ENCODE measurements around the gene KRTAP10-1.
"Not testable (repeated sequence)": the region's sequence is repeated elsewhere in the genome, so short reads cannot be mapped to it uniquely, and the experiment has no call there.

Gene KRTAP10-1

DNA sequence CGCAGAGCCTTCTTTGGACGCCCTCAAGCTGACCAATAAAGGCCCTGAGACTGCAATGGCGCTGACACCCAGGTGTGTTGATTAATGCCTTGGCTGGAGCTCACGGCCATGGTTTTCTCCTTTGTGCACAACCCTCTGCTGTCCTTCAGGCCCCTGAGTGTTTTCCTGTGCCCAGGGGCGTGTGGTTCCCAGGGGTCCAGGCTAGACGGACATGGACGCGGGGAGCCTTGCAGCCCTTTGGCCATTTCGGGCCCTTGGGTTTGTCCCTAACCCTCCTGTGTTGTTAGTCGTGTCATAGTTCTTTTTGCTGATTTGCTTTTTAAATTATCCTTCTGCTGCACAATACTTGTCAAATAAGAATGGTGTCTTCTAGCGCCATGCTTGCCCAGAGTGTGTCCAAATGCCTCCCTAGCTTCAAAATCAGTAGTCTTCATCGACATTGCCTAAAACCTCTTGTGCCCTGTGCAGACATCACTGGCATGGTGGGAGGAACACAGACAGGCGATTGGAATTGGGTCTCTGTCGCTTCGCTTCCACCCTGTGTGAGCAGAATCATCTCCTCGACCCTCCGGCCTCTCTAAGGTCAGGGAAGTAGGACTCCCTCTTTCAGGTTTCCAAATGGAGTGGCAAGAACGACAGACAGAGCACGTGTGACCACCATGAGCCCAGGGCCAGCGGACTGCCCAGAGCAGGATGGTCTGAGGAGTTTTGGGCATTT, 35.5 kb upstream of the KRTAP10-1 start:
- no peak for DNase-seq (ENCODE audit: low read depth in 1 of 2, low spot score in 1 of 2)
- TF ChIP-seq JUND (IDR thresholded peaks at IDR 0.05; ENCODE audit: low read depth), result no peak
- in situ Hi-C loops (cut with HindIII; ENCODE audit: low pct_unique_long_range_greater_than_20kb, low sequenced_read_pairs), result no loop called here

DNA sequence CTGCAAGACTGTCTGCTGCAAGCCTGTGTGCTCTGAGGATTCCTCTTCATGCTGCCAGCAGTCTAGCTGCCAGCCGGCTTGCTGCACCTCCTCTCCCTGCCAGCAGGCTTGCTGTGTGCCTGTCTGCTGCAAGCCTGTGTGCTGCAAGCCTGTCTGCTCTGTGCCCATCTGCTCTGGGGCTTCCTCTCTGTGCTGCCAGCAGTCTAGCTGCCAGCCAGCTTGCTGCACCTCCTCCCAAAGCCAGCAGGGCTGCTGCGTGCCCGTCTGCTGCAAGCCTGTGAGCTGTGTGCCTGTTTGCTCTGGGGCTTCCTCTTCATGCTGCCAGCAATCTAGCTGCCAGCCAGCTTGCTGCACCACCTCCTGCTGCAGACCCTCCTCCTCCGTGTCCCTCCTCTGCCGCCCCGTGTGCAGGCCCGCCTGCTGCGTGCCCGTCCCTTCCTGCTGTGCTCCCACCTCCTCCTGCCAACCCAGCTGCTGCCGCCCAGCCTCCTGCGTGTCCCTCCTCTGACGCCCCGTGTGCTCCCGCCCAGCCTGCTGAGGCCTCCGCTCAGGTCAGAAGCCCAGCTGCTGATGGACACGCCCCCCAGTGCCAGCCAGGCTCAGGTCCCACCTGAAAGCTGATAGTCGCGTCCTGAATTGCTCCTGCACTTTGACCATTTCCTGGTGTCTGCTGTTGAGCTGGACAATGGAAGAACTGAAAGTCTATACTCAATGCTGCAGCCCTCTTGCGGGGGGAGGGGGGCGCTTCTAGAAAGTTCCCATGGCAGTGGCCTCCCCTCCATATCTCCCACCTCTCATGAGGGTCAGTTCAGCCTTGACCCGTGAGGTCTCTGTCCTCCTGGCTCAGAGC, 34.7 kb upstream of the KRTAP10-1 start:
- no peak for TF ChIP-seq JUND (IDR thresholded peaks at IDR 0.05; ENCODE audit: low read depth)
- DNase-seq (ENCODE audit: low read depth in 1 of 2, low spot score in 1 of 2), result peak in 1 of 2 experiments; percentile 54
- in situ Hi-C loops (cut with HindIII; ENCODE audit: low pct_unique_long_range_greater_than_20kb, low sequenced_read_pairs), result no loop called here

DNA sequence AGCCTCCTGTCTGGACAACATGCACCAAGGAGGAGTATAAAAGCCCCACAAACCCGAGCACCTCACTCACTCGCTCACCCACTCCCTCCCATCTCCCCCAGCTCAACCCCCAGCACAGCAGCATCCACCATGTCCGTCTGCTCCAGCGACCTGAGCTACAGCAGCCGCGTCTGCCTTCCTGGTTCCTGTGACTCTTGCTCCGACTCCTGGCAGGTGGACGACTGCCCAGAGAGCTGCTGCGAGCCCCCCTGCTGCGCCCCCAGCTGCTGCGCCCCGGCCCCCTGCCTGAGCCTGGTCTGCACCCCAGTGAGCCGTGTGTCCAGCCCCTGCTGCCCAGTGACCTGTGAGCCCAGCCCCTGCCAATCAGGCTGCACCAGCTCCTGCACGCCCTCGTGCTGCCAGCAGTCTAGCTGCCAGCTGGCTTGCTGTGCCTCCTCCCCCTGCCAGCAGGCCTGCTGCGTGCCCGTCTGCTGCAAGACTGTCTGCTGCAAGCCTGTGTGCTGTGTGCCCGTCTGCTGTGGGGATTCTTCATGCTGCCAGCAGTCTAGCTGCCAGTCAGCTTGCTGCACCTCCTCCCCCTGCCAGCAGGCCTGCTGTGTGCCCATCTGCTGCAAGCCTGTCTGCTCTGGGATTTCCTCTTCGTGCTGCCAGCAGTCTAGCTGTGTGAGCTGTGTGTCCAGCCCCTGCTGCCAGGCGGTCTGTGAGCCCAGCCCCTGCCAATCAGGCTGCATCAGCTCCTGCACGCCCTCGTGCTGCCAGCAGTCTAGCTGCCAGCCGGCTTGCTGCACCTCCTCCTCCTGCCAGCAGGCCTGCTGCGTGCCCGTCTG, 33.8 kb upstream of the KRTAP10-1 start, which contains the start of gene KRTAP10-4:
Gene KRTAP10-4, plus strand, starts transcription at position 100 of the 827 bp plus-strand sequence. Its CDS starts 30 bp downstream, at position 130.
- DNase-seq (ENCODE audit: low read depth in 1 of 2, low spot score in 1 of 2); in situ Hi-C loops (cut with HindIII; ENCODE audit: low pct_unique_long_range_greater_than_20kb, low sequenced_read_pairs): not testable (repeated sequence)

DNA sequence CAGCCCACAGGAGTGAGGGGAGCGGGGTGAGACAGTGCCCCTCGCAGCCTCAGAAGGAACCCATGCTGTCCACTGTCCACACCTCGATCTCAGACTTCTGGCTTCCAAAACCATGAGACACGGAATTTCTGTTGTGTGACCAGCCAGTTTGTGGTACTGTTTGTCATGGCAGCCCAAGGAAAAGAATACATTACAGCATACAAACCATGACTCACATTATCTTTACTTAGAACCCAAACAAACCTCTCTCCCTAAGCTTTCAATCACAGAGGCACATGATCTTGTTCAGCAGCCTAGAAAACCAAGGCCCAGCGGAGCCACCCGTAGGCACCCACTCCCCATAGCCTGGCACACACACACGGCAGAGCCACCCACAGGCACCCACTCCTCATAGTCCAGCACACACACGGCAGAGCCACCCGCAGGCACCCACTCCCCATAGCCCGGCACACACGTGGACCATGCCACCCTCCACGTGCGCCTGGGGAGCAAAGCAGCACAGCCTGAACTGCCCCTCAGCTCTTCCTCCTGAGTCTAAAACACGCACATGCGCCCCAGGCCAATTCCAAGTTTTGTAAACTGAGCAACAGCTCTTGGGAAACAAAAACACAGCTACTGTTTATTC, 33.1 kb upstream of the KRTAP10-1 start:
- no peak for TF ChIP-seq JUND (IDR thresholded peaks at IDR 0.05; ENCODE audit: low read depth)
- in situ Hi-C loops (cut with HindIII; ENCODE audit: low pct_unique_long_range_greater_than_20kb, low sequenced_read_pairs), result no loop called here
- peak; percentile 55 to 61 for DNase-seq (ENCODE audit: low read depth in 1 of 2, low spot score in 1 of 2)

DNA sequence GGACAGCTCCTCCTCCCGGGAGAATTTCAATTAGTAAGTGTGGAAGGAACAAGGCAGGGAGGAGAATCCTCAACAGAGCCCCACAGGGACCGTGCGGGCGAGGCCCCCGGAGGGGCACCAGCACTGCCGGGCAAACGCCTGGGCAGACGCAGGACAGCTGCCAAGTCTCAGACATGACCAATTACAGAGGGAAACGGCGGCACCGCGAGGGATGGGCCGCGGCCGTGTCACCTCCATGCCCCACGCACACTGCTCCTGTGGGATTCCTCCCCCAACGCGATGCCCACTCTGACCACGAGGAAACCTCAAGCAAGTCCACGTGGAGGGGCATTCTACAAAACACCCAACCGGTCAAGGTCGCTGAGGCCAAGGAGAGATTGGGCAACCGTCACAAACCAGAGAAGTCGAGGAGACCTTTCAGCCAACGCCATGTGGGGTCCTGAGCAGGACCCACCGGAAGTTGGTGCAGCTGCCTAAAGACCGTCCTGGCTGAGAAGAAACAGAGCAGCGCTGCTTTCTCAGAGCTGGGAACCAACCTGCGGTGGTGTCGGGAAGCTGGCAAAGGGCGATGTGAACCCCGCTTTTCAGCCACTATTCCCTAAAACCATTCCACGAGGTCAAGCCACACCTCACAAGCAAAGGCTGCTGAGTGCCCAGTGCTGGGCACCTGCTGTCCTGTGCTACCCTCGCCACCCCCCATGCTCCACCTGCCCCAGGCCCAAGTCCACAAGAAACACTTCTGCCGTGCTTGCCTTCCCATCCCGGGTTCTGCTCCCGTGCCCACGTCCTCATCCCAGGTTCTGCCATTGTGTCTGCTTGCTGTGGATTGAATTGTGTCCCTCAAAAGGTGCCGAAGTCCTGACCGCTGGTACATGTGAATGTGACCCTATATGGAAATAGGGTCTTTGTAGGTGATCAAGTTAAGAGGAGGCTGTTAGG, 32.1 kb upstream of the KRTAP10-1 start:
- in situ Hi-C loops (cut with HindIII; ENCODE audit: low pct_unique_long_range_greater_than_20kb, low sequenced_read_pairs), result no loop called here
- no peak for TF ChIP-seq JUND (IDR thresholded peaks at IDR 0.05; ENCODE audit: low read depth)
- no peak for DNase-seq (ENCODE audit: low read depth in 1 of 2, low spot score in 1 of 2)

DNA sequence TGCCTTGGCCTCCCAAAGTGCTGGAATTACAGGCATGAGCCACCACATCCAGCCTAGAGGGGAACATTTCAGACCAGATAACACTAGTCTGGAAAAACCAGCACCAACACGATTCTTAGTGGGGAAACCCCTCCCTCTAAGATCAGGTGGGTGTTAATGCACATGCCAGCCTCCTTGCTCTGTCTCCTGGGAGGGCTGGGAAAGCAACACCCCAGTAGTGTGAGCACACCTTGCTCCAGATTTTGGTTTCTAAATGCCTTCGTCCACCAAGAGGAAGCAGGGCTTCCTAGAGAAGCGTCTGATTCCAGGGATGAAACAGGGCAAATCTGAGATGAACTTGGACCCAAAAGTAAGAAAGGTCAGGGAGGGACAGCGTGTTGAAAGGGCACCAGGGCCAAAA, 31.3 kb upstream of the KRTAP10-1 start:
- no peak for DNase-seq (ENCODE audit: low read depth in 1 of 2, low spot score in 1 of 2)
- TF ChIP-seq JUND (IDR thresholded peaks at IDR 0.05; ENCODE audit: low read depth), result no peak
- in situ Hi-C loops (cut with HindIII; ENCODE audit: low pct_unique_long_range_greater_than_20kb, low sequenced_read_pairs), result no loop called here

DNA sequence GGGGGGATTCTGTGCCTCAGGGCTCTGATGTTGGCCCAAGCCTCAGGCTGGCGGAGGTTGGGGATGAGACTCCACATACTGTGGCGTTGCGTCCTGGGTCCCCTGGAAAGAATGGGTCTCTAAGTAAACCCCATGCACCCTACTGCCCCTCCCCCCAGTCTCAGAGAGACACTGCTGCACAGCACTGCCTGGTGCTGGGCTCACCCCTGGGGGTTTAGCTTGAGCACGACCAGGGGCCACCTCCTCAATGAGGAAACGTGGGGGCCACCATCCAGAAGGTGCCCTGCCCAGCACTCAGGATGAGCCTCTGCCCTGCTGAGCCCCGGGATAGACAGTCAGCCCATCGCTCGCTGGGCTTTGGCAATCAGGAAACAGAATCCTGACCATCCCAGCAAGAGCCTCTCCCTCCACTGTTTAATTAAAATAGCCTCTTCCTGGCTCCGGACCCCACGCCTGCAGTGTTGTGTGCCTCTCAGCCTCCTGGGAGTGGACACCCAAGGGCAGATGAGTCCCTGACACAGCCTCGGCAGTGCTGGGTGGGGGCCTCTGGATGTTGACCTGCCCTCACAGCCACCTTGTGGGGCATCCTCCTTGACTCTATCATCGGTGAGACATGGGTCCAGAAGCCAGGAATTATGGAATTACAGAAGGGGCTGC, 30.0 kb upstream of the KRTAP10-1 start:
- TF ChIP-seq JUND (IDR thresholded peaks at IDR 0.05; ENCODE audit: low read depth), result no peak
- in situ Hi-C loops (cut with HindIII; ENCODE audit: low pct_unique_long_range_greater_than_20kb, low sequenced_read_pairs), result no loop called here
- no peak for DNase-seq (ENCODE audit: low read depth in 1 of 2, low spot score in 1 of 2)

DNA sequence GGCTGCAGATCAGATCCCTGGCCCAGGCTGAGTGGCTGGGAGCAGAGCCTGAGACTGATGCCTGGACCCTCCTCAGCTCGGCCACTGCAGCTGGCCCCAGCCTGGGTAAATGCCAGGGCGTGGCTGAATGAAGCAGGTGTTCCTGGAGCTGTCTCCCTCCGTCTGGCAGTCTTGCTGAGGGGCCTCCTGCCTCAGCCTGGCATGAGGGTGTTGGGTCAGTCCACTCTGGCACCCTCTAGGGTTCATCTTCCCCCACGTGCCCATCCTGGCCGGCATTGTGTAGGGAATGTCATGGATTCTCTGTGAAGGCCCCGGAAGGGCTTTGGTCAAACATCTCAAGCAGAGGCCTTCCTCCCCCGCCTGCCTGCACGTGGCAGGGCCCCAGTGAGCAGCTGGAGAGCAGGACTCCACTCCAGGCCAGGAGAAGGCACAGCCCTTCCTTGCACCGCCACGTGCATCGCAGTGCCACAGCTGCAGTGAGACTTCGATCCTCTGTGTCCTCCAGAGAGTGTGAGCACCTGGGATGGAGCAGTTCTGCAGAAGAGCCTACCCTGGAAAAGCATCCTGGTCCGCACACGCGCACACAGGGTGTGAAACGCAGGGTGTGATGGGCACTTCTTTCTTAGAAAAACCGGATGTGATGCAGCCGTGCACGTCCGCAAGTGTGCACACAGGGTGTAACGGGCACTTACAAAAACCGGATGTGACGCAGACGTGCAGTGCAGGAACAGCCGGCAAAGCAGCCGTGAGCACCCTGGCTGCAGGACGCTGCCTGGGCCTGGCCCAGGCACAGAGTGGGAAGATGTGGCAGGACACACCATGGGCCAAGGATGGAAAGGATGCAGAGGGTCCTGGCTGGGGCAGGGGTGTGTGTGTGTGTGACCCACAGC, 28.9 kb upstream of the KRTAP10-1 start:
- in situ Hi-C loops (cut with HindIII; ENCODE audit: low pct_unique_long_range_greater_than_20kb, low sequenced_read_pairs), result no loop called here
- TF ChIP-seq JUND (IDR thresholded peaks at IDR 0.05; ENCODE audit: low read depth), result no peak
- no peak for DNase-seq (ENCODE audit: low read depth in 1 of 2, low spot score in 1 of 2)

DNA sequence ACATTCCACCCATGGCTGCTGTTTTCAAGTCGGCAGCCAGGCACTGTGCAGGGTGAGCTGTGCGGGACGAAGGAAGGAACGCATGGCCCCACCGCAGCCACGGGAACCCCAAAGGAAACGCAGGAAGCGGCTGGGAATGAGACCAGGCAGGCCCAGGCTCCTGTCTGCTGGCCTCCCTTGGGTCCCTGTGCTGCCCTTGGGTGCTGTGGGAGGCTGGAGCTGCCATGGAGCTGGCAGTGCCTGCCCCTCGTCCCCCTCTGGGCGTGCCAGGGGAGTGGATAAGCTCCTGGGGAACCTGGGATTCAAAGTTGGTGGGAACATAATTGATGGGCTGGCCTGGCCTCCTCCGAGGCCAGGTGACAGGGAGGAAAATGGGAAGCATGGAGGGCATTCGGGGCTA, 28.3 kb upstream of the KRTAP10-1 start:
- no peak for TF ChIP-seq JUND (IDR thresholded peaks at IDR 0.05; ENCODE audit: low read depth)
- DNase-seq (ENCODE audit: low read depth in 1 of 2, low spot score in 1 of 2), result no peak
- in situ Hi-C loops (cut with HindIII; ENCODE audit: low pct_unique_long_range_greater_than_20kb, low sequenced_read_pairs), result no loop called here
